ENCODE measurements around the gene S1PR3. TPM values are rescaled to one million over a fixed set of nuclear protein-coding genes. Genes with fewer than 3 reads are reported as not detected.

Gene S1PR3
- total RNA-seq, 1 experiment from 2014 or later = 8.4 TPM

DNA sequence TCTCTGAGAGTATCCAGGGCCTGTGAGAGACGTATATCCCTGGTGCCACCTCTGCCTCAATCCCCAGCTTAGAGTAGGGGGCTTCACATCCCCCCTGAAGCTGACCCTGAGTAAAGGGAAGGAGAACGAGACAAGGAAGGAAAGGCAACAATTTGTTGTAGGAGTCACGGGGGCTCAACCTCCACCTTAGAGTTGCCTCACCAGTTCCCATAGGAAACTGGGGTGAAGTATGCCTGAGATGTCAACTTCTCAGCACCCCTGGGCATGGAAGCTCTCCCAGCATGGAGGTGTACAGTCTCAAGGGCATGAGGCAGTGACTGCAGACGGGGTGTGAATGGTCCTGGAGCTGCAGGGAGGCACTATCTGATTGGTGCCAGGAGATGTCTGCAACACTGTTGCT is 53.6 kb downstream of the S1PR3 start:
- Histone ChIP-seq H3K79me2 (ENCODE audit: low read length) (no peaks in the 10 kb centered on the region), H3K27me3 (ENCODE audit: low read length) (no peaks in the 10 kb centered on the region), H3K27ac (ENCODE audit: low read length) (no peak overlapping the region), H4K20me1 (ENCODE audit: low read length) (no peaks in the 10 kb centered on the region), H3F3A (ENCODE audit: low read length, unreplicated experiment) (no peaks in the 10 kb centered on the region), H3K36me3 (ENCODE audit: low read depth, low read length) (no peaks in the 10 kb centered on the region), H2AFZ (ENCODE audit: low read length) (no peak overlapping the region), H3K9ac (ENCODE audit: low read length) (no peak overlapping the region), H3K4me1 (ENCODE audit: insufficient read depth, low read length) (no peaks in the 10 kb centered on the region), H3K4me3 (ENCODE audit: low read length) (no peak overlapping the region), H3K9me2 (replicated peaks; ENCODE audit: low read length) (no peaks in the 10 kb centered on the region), H3K4me2 (ENCODE audit: low read length) (no peak overlapping the region), H3K9me3 (ENCODE audit: low read length) (no peaks in the 10 kb centered on the region)
- DNase-seq (no peak), ATAC-seq (no peak)
- no peak for TF ChIP-seq EZH2 (IDR thresholded peaks at IDR 0.05; ENCODE audit: low read length, unreplicated experiment)
- no peak for TF ChIP-seq CTCF (conservative IDR thresholded peaks at IDR 0.05; ENCODE audit: low read depth, low read length)
- no peak for TF ChIP-seq EZH2phosphoT487 (IDR thresholded peaks at IDR 0.05; ENCODE audit: borderline replicate concordance, low read length)
- ChIA-PET POLR2A (ENCODE audit: unreplicated experiment) (no interaction called here), CTCF (no interaction called here)
- no TSS peak for BruUV-seq (replicated peaks)
- intact Hi-C loops (cut with micrococcal nuclease) = no loop called here

- no peak for ATAC-seq
- Histone ChIP-seq H4K20me1 (ENCODE audit: low read length) (no peaks in the 10 kb centered on the region), H3K79me2 (ENCODE audit: low read length) (no peaks in the 10 kb centered on the region), H3F3A (ENCODE audit: low read length, unreplicated experiment) (no peaks in the 10 kb centered on the region), H3K27ac (ENCODE audit: low read length) (no peak overlapping the region), H3K9me3 (ENCODE audit: low read length) (no peaks in the 10 kb centered on the region), H3K4me3 (ENCODE audit: low read length) (no peak overlapping the region), H3K9ac (ENCODE audit: low read length) (no peak overlapping the region), H3K27me3 (ENCODE audit: low read length) (no peaks in the 10 kb centered on the region), H2AFZ (ENCODE audit: low read length) (no peak overlapping the region), H3K36me3 (ENCODE audit: low read depth, low read length) (no peaks in the 10 kb centered on the region), H3K4me2 (ENCODE audit: low read length) (no peak overlapping the region), H3K9me2 (replicated peaks; ENCODE audit: low read length) (no peaks in the 10 kb centered on the region), H3K4me1 (ENCODE audit: insufficient read depth, low read length) (no peaks in the 10 kb centered on the region)
- TF ChIP-seq EZH2 (IDR thresholded peaks at IDR 0.05; ENCODE audit: low read length, unreplicated experiment) (no peak), EZH2phosphoT487 (IDR thresholded peaks at IDR 0.05; ENCODE audit: borderline replicate concordance, low read length) (no peak), CTCF (conservative IDR thresholded peaks at IDR 0.05; ENCODE audit: low read depth, low read length) (no peak)
- BruUV-seq (replicated peaks) = no TSS peak
- DNase-seq = no peak
- intact Hi-C loops (cut with micrococcal nuclease) = no loop called here
- ChIA-PET CTCF (no interaction called here), POLR2A (ENCODE audit: unreplicated experiment) (no interaction called here)
Observed at GRCh38 chr9:89046832-89047231, 55.6 kb downstream of the S1PR3 start.

DNA sequence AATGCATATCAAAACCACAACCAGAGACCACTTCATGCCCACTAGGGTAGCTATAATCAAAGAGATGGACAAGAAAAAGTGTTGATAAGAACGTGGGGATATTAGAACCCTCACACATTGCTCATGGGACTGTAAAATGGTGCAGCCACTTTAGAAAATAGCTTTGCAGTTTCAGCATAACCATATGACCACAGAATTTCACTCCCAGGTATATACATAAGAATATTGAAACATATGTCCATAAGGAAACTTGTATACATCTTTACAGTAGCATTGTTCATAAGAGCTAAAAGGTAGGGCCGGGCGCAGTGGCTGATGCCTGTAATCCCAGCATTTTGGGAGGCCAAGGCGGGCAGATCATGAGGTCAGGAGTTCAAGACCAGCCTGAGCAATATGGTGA is 56.4 kb downstream of the S1PR3 start:
- H4K20me1 ChIP-seq (ENCODE audit: low read length) = no peaks in the 10 kb centered on the region
- ATAC-seq (no peak), DNase-seq (no peak)
- H3K27ac ChIP-seq (ENCODE audit: low read length) = no peak overlapping the region
- H3F3A ChIP-seq (ENCODE audit: low read length, unreplicated experiment) = no peaks in the 10 kb centered on the region
- H3K4me3 ChIP-seq (ENCODE audit: low read length) = no peak overlapping the region
- H3K4me2 ChIP-seq (ENCODE audit: low read length) = no peak overlapping the region
- BruUV-seq (replicated peaks) = no TSS peak
- no peaks in the 10 kb centered on the region for H3K27me3 ChIP-seq (ENCODE audit: low read length)
- H3K9me2 ChIP-seq (replicated peaks; ENCODE audit: low read length) = no peaks in the 10 kb centered on the region
- ChIA-PET POLR2A (ENCODE audit: unreplicated experiment) (no interaction called here), CTCF (no interaction called here)
- no peak overlapping the region for H2AFZ ChIP-seq (ENCODE audit: low read length)
- intact Hi-C loops (cut with micrococcal nuclease) = no loop called here
- no peaks in the 10 kb centered on the region for H3K79me2 ChIP-seq (ENCODE audit: low read length)
- H3K4me1 ChIP-seq (ENCODE audit: insufficient read depth, low read length) = no peaks in the 10 kb centered on the region
- H3K9ac ChIP-seq (ENCODE audit: low read length) = no peak overlapping the region
- no peaks in the 10 kb centered on the region for H3K36me3 ChIP-seq (ENCODE audit: low read depth, low read length)
- TF ChIP-seq EZH2 (IDR thresholded peaks at IDR 0.05; ENCODE audit: low read length, unreplicated experiment) = no peak
- no peak for TF ChIP-seq EZH2phosphoT487 (IDR thresholded peaks at IDR 0.05; ENCODE audit: borderline replicate concordance, low read length)
- no peak for TF ChIP-seq CTCF (conservative IDR thresholded peaks at IDR 0.05; ENCODE audit: low read depth, low read length)
- no peaks in the 10 kb centered on the region for H3K9me3 ChIP-seq (ENCODE audit: low read length)
